Stomach (tissue), 9 donors: ENCODE measurements around the gene COL4A2. TPM values are rescaled to one million over a fixed set of nuclear protein-coding genes. Genes with fewer than 3 reads are reported as not detected.

Experiments used
- DNase-seq, 2 donors: peaks; one replicate each; pipeline versions ENCODE4 v3.0.0 to v3.0.0-alpha.2; 2013 to 2019
- H3K27ac ChIP-seq, 5 donors: fragments of 200-600 bp in 4 of 5; sonication (generic) in 4 of 5; one replicate each; pipeline ENCODE4 v1.5.1; 2013 to 2019; ENCODE audit warnings: mild to moderate bottlenecking in 1 of 5, moderate library complexity in 1 of 5
- H3K27me3 ChIP-seq, 3 donors: fragments of 200-600 bp; sonication (generic); one replicate each; pipeline ENCODE4 v1.5.1; 2017 to 2019; ENCODE audit warnings: mixed run types in 1 of 3
- H3K36me3 ChIP-seq, 4 donors: fragments of 200-600 bp; sonication (generic); 1 replicate in 3 of 4; 2 replicates in 1 of 4; pipeline ENCODE4 v1.5.1; 2016 to 2019
- H3K4me1 ChIP-seq, 4 donors: fragments of 200-600 bp; sonication (generic); one replicate each; pipeline ENCODE4 v1.5.1; 2016 to 2019
- H3K4me3 ChIP-seq, 4 donors: fragments of 200-600 bp; sonication (generic) in 3 of 4; one replicate each; pipeline ENCODE4 v1.5.1; 2016 to 2019; ENCODE audit warnings: mild to moderate bottlenecking in 1 of 4
- H3K9me3 ChIP-seq, 4 donors: fragments of 200-600 bp; sonication (generic); one replicate each; pipeline ENCODE4 v1.5.1; 2016 to 2019
- EP300 ChIP-seq: sonication (generic); formaldehyde crosslinking; IDR thresholded peaks from one replicate; pipeline ENCODE4 v1.6.1; 2017; ENCODE audit warnings: antibody characterized with exemption
- POLR2A ChIP-seq, 4 donors: fragments of 450-650 bp; IDR thresholded peaks; one replicate each; pipeline ENCODE4 v1.6.1; 2016; ENCODE audit warnings: antibody characterized with exemption in 4 of 4, control low read depth in 2 of 4, mild to moderate bottlenecking in 1 of 4, moderate library complexity in 1 of 4
- POLR2AphosphoS5 ChIP-seq, 3 donors: sonication (generic); formaldehyde crosslinking; IDR thresholded peaks; one replicate each; pipeline ENCODE4 v1.6.1; 2016; ENCODE audit warnings: antibody characterized with exemption in 3 of 3
- WGBS, 5 donors: extraction: QIAGEN DNeasy Blood & Tissue Kit in 3 of 5; methylation state at CpG; one replicate each; pipeline versions ENCODE4 v1.1.5 to v1.1.7; 2013 to 2018; 5-methylcytosine and 5-hydroxymethylcytosine counted together
- intact Hi-C: fragments of 100-400 bp; cut with DNase I; formaldehyde crosslinking; loops from one replicate; pipeline ENCODE4 v1.15.1; 2023; ENCODE audit warnings: low total_unique reads
- polyA plus RNA-seq, 3 donors: library from polyadenylated mRNA; stranded (reverse); fragments of 200-250 nt; gene quantifications; one replicate each; pipeline ENCODE4 v1.2.3, GENCODE V29; 2013
- total RNA-seq, 5 donors: library from RNA; depleted of rRNA; stranded (reverse); fragments of >200 nt; gene quantifications; one replicate each; pipeline versions ENCODE4 v1.1.0 to v1.2.3, GENCODE V29; 2014 to 2016
- TF ChIP-seq, protein P1 (sequence below), 7 experiments: fragments of 450-650 bp in 4 of 7; fragments of 200-600 bp in 3 of 7; sonication (generic) in 3 of 7; IDR thresholded peaks; one replicate each; pipeline ENCODE4 v1.5.1; 2016 to 2019; ENCODE audit warnings: antibody characterized with exemption in 7 of 7, control low read depth in 2 of 7, mild to moderate bottlenecking in 1 of 7
- donor health status: healthy with polysubstance abuse.
- donor health status: Bipolar disorder and iron deficiency.
- donor health status: healthy.

Gene COL4A2
- total and polyA plus RNA-seq, 8 donors = 24.0 to 531 (median 214) TPM

DNA sequence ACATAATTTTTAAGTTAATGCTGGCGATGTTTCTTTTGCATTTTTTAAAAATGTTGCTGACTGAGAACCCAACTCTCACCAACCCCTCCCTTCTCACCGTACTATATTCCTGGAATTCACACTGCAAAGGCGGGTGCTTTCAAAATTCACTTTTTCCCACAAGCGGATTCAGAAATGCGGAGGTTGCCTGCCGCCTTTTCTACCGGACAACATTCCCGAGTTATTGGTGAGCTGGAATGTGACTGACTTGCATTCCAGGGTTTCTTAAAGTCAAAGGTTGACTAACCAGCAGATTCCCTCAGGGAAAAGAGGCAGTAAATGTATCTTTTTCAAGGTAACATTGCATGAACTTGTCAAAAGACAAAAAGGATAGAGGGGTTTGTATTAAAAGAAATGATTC, 141.1 kb downstream of the COL4A2 start:
- 76 to 83% (median 79%) methylated on average over 8 of the region's 8 CpGs for WGBS, 5 donors
- Histone ChIP-seq H3K27me3 (no peaks in the 10 kb centered on the region), H3K9me3 (no peaks in the 10 kb centered on the region), H3K27ac (peak overlapping the region in 2 of 5 donors; percentile 32 to 84), H3K4me3 (no peak overlapping the region), H3K4me1 (peaks cover 0 to 31% (median 5%) of the 10 kb centered on the region in 4 donors), H3K36me3 (peaks cover 0 to 79% (median 58%) of the 10 kb centered on the region in 4 donors)
- TF ChIP-seq POLR2AphosphoS5 (IDR thresholded peaks at IDR 0.05) (no peak), EP300 (no peak), POLR2A (IDR thresholded peaks at IDR 0.05) (no peak)
- TF ChIP-seq, protein P1, sequence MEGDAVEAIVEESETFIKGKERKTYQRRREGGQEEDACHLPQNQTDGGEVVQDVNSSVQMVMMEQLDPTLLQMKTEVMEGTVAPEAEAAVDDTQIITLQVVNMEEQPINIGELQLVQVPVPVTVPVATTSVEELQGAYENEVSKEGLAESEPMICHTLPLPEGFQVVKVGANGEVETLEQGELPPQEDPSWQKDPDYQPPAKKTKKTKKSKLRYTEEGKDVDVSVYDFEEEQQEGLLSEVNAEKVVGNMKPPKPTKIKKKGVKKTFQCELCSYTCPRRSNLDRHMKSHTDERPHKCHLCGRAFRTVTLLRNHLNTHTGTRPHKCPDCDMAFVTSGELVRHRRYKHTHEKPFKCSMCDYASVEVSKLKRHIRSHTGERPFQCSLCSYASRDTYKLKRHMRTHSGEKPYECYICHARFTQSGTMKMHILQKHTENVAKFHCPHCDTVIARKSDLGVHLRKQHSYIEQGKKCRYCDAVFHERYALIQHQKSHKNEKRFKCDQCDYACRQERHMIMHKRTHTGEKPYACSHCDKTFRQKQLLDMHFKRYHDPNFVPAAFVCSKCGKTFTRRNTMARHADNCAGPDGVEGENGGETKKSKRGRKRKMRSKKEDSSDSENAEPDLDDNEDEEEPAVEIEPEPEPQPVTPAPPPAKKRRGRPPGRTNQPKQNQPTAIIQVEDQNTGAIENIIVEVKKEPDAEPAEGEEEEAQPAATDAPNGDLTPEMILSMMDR (IDR thresholded peaks at IDR 0.05) = no peak
- DNase-seq = no peak
- intact Hi-C loops = no loop called here

DNA sequence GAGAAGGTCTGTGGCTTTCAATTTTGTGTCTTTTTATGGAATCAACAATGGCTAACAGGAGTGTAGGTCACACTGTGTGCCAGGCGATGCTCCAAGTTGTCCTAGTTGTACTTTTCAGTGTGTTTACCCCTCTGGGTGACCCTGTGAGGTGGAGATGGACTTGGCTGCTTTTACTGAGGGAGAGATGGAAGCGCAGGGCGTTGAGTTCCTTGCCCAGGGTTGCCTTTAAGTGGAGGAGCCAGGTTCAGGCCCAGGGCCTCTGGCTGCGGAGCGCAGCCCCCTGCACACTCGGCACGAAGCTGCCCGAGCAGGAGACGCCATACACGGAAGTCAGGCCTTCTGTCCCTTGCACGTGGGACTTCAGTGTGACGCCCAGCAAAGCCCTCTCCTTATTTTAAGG, 141.6 kb downstream of the COL4A2 start:
- Histone ChIP-seq H3K27ac (peak overlapping the region in 1 of 5 donors; percentile 84), H3K27me3 (no peaks in the 10 kb centered on the region), H3K9me3 (no peaks in the 10 kb centered on the region), H3K4me1 (peaks cover 0 to 26% (median 2%) of the 10 kb centered on the region in 4 donors), H3K4me3 (no peak overlapping the region), H3K36me3 (peaks cover 0 to 83% (median 58%) of the 10 kb centered on the region in 4 donors)
- 85 to 93% (median 90%) methylated on average over 12 of the region's 12 CpGs for WGBS, 5 donors
- DNase-seq = no peak
- intact Hi-C loops = no loop called here
- no peak for TF ChIP-seq POLR2A (IDR thresholded peaks at IDR 0.05)
- TF ChIP-seq, protein P1 (IDR thresholded peaks at IDR 0.05) = no peak
- TF ChIP-seq EP300 = no peak
- TF ChIP-seq POLR2AphosphoS5 (IDR thresholded peaks at IDR 0.05) = no peak

DNA sequence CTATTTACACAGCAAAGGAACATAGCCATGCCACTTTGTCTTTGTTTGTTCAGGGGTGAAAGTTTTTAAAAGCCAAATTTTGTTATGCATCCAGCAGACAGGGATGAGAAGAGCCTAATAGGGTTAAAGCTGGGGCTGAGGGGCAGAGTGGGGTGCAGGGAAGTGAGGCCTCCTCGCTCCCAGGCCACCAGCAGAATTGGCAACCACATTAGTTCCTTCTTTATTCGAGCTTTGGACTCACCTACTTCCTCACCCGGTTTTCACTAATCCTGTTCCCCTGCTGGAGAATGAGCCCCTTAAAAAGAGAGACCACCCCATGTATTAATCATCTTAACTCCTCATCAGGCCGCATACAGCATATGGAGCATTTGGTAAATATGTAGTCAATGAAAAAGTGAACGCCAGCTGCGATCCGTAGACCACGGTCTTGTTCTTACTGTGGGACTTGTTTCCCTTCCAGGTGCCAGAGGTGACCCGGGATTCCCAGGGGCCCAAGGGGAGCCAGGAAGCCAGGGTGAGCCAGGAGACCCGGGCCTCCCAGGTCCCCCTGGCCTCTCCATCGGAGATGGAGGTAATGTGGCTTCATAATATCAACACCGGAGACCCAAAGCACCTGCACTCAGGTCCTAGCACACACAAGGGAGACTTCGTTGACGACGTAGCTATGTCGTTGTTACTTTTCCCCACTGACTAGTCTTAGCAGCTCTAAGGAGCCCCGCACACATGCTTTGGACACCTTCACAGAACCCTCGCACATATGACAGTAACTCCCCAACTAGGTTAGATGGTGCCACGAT, 142.3 kb downstream of the COL4A2 start:
- Histone ChIP-seq H3K36me3 (peaks cover 0 to 90% (median 61%) of the 10 kb centered on the region in 4 donors), H3K4me1 (peaks cover 0 to 19% (median 0%) of the 10 kb centered on the region in 4 donors), H3K4me3 (no peak overlapping the region), H3K27me3 (no peaks in the 10 kb centered on the region), H3K9me3 (no peaks in the 10 kb centered on the region), H3K27ac (peak overlapping the region in 1 of 5 donors; percentile 36)
- TF ChIP-seq POLR2AphosphoS5 (IDR thresholded peaks at IDR 0.05) = no peak
- no peak for TF ChIP-seq EP300
- TF ChIP-seq, protein P1 (IDR thresholded peaks at IDR 0.05) = no peak
- TF ChIP-seq POLR2A (IDR thresholded peaks at IDR 0.05) = no peak
- WGBS, 5 donors = 79 to 85% (median 81%) methylated on average over 19 of the region's 19 CpGs
- DNase-seq = no peak
- intact Hi-C loops = no loop called here

DNA sequence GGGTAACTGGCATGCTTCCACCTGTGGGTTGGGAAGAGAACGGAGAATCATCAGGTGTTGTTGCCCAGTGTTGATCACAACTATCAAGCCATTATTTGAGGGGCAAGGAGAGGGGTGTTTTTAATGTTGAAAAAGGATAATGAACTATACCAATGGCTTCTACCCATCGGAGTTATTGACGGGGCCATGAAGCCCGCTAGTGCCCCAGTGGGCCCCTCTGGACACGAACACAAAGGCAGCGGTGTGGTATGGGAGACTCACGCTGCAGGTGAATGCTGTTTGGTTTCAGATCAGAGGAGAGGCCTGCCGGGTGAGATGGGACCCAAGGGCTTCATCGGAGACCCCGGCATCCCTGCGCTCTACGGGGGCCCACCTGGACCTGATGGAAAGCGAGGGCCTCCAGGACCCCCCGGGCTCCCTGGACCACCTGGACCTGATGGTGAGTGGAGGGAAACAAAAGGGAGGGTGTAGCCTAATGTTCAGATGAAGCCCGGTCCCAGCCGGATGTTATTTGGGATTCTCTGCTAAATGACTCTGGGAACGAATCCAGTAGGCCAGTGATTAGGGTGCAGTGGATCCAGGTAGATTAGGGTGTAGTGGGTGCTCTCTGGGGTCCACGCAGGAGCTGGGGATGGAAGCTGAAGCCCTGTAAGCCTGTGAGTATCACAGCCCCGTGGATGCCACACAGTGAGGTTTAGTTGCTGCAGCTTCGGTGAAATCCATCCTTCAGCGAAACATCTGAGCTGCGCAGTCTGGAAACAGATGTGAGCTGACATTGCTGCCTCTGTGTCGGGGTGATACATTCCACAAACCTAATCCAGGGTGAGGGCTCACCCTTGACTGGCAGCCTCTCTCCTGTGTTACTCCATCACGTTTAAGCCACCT, 143.2 kb downstream of the COL4A2 start:
- Histone ChIP-seq H3K9me3 (no peaks in the 10 kb centered on the region), H3K4me3 (no peak overlapping the region), H3K27ac (peak overlapping the region in 1 of 5 donors; percentile 36), H3K27me3 (no peaks in the 10 kb centered on the region), H3K4me1 (peaks cover 0 to 19% (median 0%) of the 10 kb centered on the region in 4 donors), H3K36me3 (peaks cover 0 to 96% (median 61%) of the 10 kb centered on the region in 4 donors)
- TF ChIP-seq, protein P1 (IDR thresholded peaks at IDR 0.05) = no peak
- TF ChIP-seq POLR2A (IDR thresholded peaks at IDR 0.05) = no peak
- no peak for TF ChIP-seq EP300
- TF ChIP-seq POLR2AphosphoS5 (IDR thresholded peaks at IDR 0.05) = no peak
- no peak for DNase-seq
- intact Hi-C loops = no loop called here
- WGBS, 5 donors = 85 to 92% (median 90%) methylated on average over 17 to 24 of the region's 24 CpGs
